GM21390 (cell line): ENCODE data around the gene EFCAB6.

Experiments used
- ATAC-seq: cut with Tn5 transposase; IDR thresholded peaks from one replicate; pipeline ENCODE4 v1.9.1; 2021; ENCODE audit not compliant: unreplicated experiment

Gene EFCAB6

GRCh38 chr22:43488031-43488866 lies 323.9 kb downstream of the EFCAB6 start:
- no peak for ATAC-seq

- no peak for ATAC-seq
Measured at GRCh38 chr22:43487311-43488030, 324.6 kb downstream of the EFCAB6 start.

- ATAC-seq = no peak
Measured at GRCh38 chr22:43485502-43486089, 326.5 kb downstream of the EFCAB6 start.

- no peak for ATAC-seq
Measured at GRCh38 chr22:43484227-43484626, 327.9 kb downstream of the EFCAB6 start.

GRCh38 chr22:43483669-43484068 lies 328.4 kb downstream of the EFCAB6 start:
- no peak for ATAC-seq

- no peak for ATAC-seq
Measured at GRCh38 chr22:43483266-43483665, 328.8 kb downstream of the EFCAB6 start.

GRCh38 chr22:43482318-43482625 lies 329.8 kb downstream of the EFCAB6 start:
- no peak for ATAC-seq

- no peak for ATAC-seq
Measured at GRCh38 chr22:43481568-43482317, 330.4 kb downstream of the EFCAB6 start.

GRCh38 chr22:43479962-43480361 lies 332.1 kb downstream of the EFCAB6 start:
- ATAC-seq = no peak

- no peak for ATAC-seq
Measured at GRCh38 chr22:43479301-43479950, 332.7 kb downstream of the EFCAB6 start.
